Hematopoietic multipotent progenitor cell treated with erythropoietin and hydrocortisone succinate and interleukin-3 and kit ligand, for 15 days (in vitro differentiated cells): ENCODE data around the gene VEZF1.

Experiments used
- DNase-seq: peaks from one replicate; pipeline ENCODE4 v3.0.0-alpha.2; 2015; ENCODE audit warnings: low spot score

VEZF1 gene

GRCh38 chr17:57999010-57999495 is 11.0 kb upstream of the VEZF1 start:
- DNase-seq = no peak

- DNase-seq = no peak
These were observed 9.2 kb upstream of the VEZF1 start for GRCh38 chr17:57997085-57997809.

GRCh38 chr17:57995076-57995956 is 7.3 kb upstream of the VEZF1 start:
- DNase-seq = peak; percentile 77

- DNase-seq = no peak
These were observed 6.4 kb upstream of the VEZF1 start for GRCh38 chr17:57994436-57994835.

- DNase-seq = no peak
These were observed 5.7 kb upstream of the VEZF1 start for GRCh38 chr17:57993471-57994365.

GRCh38 chr17:57991537-57991936 is 3.5 kb upstream of the VEZF1 start:
- no peak for DNase-seq

- DNase-seq = no peak
These were observed 2.0 kb upstream of the VEZF1 start for GRCh38 chr17:57990037-57990436.

- peak; percentile 78 for DNase-seq
These were observed 522 bp upstream of the VEZF1 start for GRCh38 chr17:57988301-57989250.

- DNase-seq = peak; percentile 29
These were observed 1.0 kb downstream of the VEZF1 start for GRCh38 chr17:57986841-57987580.

GRCh38 chr17:57985675-57985974 is 2.4 kb downstream of the VEZF1 start:
- DNase-seq = no peak

- no peak for DNase-seq
These were observed 2.9 kb downstream of the VEZF1 start for GRCh38 chr17:57984936-57985674.

- no peak for DNase-seq
These were observed 3.7 kb downstream of the VEZF1 start for GRCh38 chr17:57984261-57984890.

- no peak for DNase-seq
These were observed 4.6 kb downstream of the VEZF1 start for GRCh38 chr17:57983446-57983845.

GRCh38 chr17:57982452-57983170 is 5.4 kb downstream of the VEZF1 start:
- no peak for DNase-seq

- DNase-seq = no peak
These were observed 7.5 kb downstream of the VEZF1 start for GRCh38 chr17:57980522-57980921.

GRCh38 chr17:57979076-57979475 is 9.0 kb downstream of the VEZF1 start:
- DNase-seq = no peak

GRCh38 chr17:57976594-57976993 is 11.5 kb downstream of the VEZF1 start:
- DNase-seq = no peak

GRCh38 chr17:57975044-57975443 is 13.0 kb downstream of the VEZF1 start:
- DNase-seq = no peak
